Transverse colon (tissue), 4 donors: ENCODE results near the gene NUP210. TPM values are rescaled to one million over a fixed set of nuclear protein-coding genes. Genes with fewer than 3 reads are reported as not detected.
A peak's percentile ranks its signal among the peaks of the same experiment; 100 is the strongest.
"Not testable (repeated sequence)": the region's sequence is repeated elsewhere in the genome, so short reads cannot be mapped to it uniquely, and the experiment has no call there.

Experiments used
- DNase-seq: peaks from one replicate; pipeline ENCODE4 v3.0.0-alpha.2; 2019
- H3K27ac ChIP-seq, 4 donors: fragments of 200-600 bp; sonication (generic); 2 replicates each; pipeline ENCODE4 v1.5.1; 2016 to 2018; ENCODE audit warnings: inconsistent platforms in 4 of 4
- H3K27me3 ChIP-seq: fragments of 200-600 bp; sonication (generic); 2 replicates; pipeline ENCODE4 v1.5.1; 2017; ENCODE audit warnings: inconsistent platforms
- H3K36me3 ChIP-seq, 4 donors: fragments of 200-600 bp; sonication (generic); 2 replicates each; pipeline ENCODE4 v1.5.1; 2017 to 2019; ENCODE audit warnings: inconsistent platforms in 4 of 4
- H3K4me1 ChIP-seq, 4 donors: fragments of 200-600 bp; sonication (generic); 2 replicates each; pipeline ENCODE4 v1.5.1; 2017 to 2020; ENCODE audit warnings: inconsistent platforms in 4 of 4
- H3K4me3 ChIP-seq, 4 donors: fragments of 200-600 bp; sonication (generic); 1 replicate in 1 of 4; 2 replicates in 3 of 4; pipeline versions ENCODE4 v1.5.1 to v1.6.1; 2017 to 2019; ENCODE audit warnings: inconsistent platforms in 4 of 4
- H3K9me3 ChIP-seq, 2 donors: fragments of 200-600 bp; sonication (generic); 2 replicates each; pipeline ENCODE4 v1.5.1; 2017 to 2019; ENCODE audit warnings: inconsistent platforms in 2 of 2
- EP300 ChIP-seq: sonication (generic); formaldehyde crosslinking; IDR thresholded peaks from one replicate; pipeline ENCODE4 v1.6.1; 2017; ENCODE audit warnings: antibody characterized with exemption, low read depth
- POLR2A ChIP-seq: fragments of 450-650 bp; IDR thresholded peaks from one replicate; pipeline ENCODE4 v1.6.1; 2016; ENCODE audit warnings: antibody characterized with exemption, mild to moderate bottlenecking, moderate library complexity
- POLR2AphosphoS5 ChIP-seq, 3 donors: sonication (generic); formaldehyde crosslinking; IDR thresholded peaks; one replicate each; pipeline ENCODE4 v1.6.1; 2016; ENCODE audit warnings: antibody characterized with exemption in 3 of 3
- WGBS, 2 donors: methylation state at CpG; one replicate each; pipeline ENCODE4 v1.1.5; 2018; ENCODE audit warnings: low coverage in 1 of 2; 5-methylcytosine and 5-hydroxymethylcytosine counted together
- in situ Hi-C, 4 donors: fragments of 200-750 bp; cut with MboI; loops; one replicate each; pipeline versions ENCODE4 v1.15.0 to v1.15.1; 2017; ENCODE audit warnings: low sequenced_read_pairs in 3 of 4, low pct_ligation_motif_present in 1 of 4, low pct_unique_long_range_greater_than_20kb in 1 of 4
- intact Hi-C: fragments of 100-400 bp; cut with DNase I; formaldehyde crosslinking; loops from one replicate; pipeline ENCODE4 v1.15.1; 2023; ENCODE audit warnings: low total_unique reads
- total RNA-seq, 4 donors: library from RNA; depleted of rRNA; stranded (reverse); fragments of >200 nt; gene quantifications; one replicate each; pipeline ENCODE4 v1.1.0, GENCODE V29; 2016
- TF ChIP-seq, protein P1 (sequence below), 5 experiments: fragments of 200-600 bp in 3 of 5; fragments of 450-650 bp in 2 of 5; sonication (generic) in 3 of 5; IDR thresholded peaks; 1 replicate in 2 of 5; 2 replicates in 3 of 5; pipeline ENCODE4 v1.5.1; 2016 to 2017; ENCODE audit warnings: antibody characterized with exemption in 5 of 5, inconsistent platforms in 3 of 5, mild to moderate bottlenecking in 2 of 5, moderate library complexity in 1 of 5

NUP210 gene
- total RNA-seq, 4 donors from 2014 or later: 6.0 to 202 (median 14.6) TPM

DNA sequence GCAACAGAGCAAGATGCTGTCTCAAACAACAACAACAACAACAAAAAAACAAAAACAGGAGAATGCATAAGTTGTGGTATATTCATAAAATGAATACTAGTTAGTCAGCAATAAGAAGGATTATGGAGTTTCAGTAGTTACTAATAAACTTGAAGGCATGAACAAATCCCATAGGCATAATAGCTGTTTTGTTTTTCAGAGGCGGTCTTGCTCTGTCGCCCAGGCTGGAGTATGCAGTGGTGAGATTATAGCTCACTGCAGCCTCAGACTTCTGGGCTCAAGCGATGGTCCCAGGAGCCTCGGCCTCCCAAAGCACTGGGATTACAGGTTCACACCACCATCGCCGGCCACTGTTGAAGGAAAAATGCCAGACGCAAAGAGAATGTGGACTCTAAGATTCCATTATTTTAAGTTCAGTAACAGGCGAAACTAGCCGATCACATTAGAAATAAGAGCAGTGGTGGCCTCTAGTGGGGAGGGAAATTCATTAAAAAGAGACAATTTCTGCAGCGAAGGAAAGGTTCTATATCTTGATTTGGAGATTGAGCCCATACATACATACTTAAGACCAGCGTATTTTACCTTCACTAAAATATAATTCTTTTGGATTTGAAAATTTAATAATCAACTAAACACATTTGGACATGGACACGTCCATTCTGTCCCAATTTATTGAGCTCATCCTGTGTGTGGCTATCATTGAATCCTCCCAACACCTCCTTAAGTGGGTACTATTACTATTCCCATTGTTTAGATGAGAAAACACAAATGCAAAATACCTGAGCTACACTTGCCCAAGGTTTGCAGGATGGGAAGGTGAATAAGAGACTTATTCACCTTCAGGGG lies 32.6 kb upstream of the NUP210 start:
- Histone ChIP-seq H3K4me1 (peaks cover 0 to 12% (median 9%) of the 10 kb centered on the region in 4 donors), H3K9me3 (no peaks in the 10 kb centered on the region), H3K27me3 (no peaks in the 10 kb centered on the region), H3K4me3 (peak overlapping the region in 3 of 4 donors; percentile 41 to 63 (median 46)), H3K27ac (peak overlapping the region; percentile 81 to 90 (median 88)), H3K36me3 (no peaks in the 10 kb centered on the region)
- 9 to 24% methylated on average over 6 to 12 of the region's 12 CpGs for WGBS, 2 donors
- DNase-seq: peak; percentile 24
- in situ Hi-C loops: loop anchor here (10.0 to 25.0 kb wide), 2 partner anchors 365 to 368 kb away; no protein-coding TSS in a partner anchor
- intact Hi-C loops: loop anchor here (10.0 kb wide), 1 partner anchor 358 kb away; no protein-coding TSS in a partner anchor
- TF ChIP-seq EP300: no peak
- TF ChIP-seq, protein P1, sequence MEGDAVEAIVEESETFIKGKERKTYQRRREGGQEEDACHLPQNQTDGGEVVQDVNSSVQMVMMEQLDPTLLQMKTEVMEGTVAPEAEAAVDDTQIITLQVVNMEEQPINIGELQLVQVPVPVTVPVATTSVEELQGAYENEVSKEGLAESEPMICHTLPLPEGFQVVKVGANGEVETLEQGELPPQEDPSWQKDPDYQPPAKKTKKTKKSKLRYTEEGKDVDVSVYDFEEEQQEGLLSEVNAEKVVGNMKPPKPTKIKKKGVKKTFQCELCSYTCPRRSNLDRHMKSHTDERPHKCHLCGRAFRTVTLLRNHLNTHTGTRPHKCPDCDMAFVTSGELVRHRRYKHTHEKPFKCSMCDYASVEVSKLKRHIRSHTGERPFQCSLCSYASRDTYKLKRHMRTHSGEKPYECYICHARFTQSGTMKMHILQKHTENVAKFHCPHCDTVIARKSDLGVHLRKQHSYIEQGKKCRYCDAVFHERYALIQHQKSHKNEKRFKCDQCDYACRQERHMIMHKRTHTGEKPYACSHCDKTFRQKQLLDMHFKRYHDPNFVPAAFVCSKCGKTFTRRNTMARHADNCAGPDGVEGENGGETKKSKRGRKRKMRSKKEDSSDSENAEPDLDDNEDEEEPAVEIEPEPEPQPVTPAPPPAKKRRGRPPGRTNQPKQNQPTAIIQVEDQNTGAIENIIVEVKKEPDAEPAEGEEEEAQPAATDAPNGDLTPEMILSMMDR (IDR thresholded peaks at IDR 0.05): peak; percentile 57 to 76 (median 61)

DNA sequence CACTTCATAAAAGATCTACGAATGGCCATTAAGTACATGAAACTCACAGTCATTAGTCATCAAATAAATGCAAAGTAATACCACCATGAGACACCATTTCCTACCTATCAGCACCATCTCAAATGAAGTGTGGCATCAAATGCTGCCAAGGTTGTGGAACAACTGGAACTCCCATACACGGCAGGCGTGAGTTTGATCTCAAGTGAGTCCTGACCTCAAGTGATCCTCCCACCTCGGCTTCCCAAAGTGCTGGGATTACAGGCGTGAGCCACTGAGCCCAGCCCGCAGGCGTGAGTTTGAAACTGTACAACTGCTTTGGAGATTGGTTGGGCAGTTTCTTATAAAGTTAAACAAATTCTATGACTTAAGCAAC lies 31.2 kb upstream of the NUP210 start:
- H3K27me3 ChIP-seq: no peaks in the 10 kb centered on the region
- in situ Hi-C loops: loop anchor here (10.0 to 25.0 kb wide), 2 partner anchors 364 to 366 kb away; no protein-coding TSS in a partner anchor
- peak overlapping the region; percentile 35 to 63 (median 44) for H3K4me3 ChIP-seq
- no peak for TF ChIP-seq POLR2A
- TF ChIP-seq, protein P1 (IDR thresholded peaks at IDR 0.05): no peak
- TF ChIP-seq POLR2AphosphoS5 (IDR thresholded peaks at IDR 0.05): no peak
- TF ChIP-seq EP300: no peak
- H3K4me1 ChIP-seq: peaks cover 0 to 12% (median 9%) of the 10 kb centered on the region in 4 donors
- DNase-seq: peak; percentile 24
- intact Hi-C loops: loop anchor here (10.0 kb wide), 1 partner anchor 356 kb away; no protein-coding TSS in a partner anchor
- H3K9me3 ChIP-seq: no peaks in the 10 kb centered on the region
- peak overlapping the region; percentile 81 to 90 (median 88) for H3K27ac ChIP-seq
- 0 to 2% methylated on average over 4 to 7 of the region's 7 CpGs for WGBS, 2 donors
- H3K36me3 ChIP-seq: no peaks in the 10 kb centered on the region

DNA sequence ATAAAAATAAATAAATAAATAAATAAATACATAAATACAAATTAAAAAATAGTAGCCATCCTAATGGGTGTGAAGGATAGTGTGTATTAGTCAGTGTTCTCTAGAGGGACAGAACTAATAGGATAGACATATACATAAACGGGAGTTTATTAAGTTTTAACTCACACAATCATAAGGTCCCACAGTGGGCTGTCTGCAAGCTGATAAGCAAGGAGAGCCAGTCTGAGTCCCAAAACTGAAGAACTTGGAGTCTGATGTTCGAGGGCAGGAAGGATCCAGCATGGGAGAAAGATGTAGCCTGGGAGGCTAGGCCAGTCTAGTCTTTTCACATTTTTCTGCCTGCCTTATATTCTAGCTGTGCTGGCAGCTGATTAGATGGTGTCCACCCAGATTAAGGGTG lies 22.8 kb upstream of the NUP210 start:
- H3K27me3 ChIP-seq, H3K9me3 ChIP-seq, H3K4me1 ChIP-seq, H3K36me3 ChIP-seq, DNase-seq, H3K4me3 ChIP-seq, H3K27ac ChIP-seq, in situ Hi-C loops, intact Hi-C loops: not testable (repeated sequence)
- 92 to 100% methylated on average over 1 to 2 of the region's 2 CpGs for WGBS, 2 donors

DNA sequence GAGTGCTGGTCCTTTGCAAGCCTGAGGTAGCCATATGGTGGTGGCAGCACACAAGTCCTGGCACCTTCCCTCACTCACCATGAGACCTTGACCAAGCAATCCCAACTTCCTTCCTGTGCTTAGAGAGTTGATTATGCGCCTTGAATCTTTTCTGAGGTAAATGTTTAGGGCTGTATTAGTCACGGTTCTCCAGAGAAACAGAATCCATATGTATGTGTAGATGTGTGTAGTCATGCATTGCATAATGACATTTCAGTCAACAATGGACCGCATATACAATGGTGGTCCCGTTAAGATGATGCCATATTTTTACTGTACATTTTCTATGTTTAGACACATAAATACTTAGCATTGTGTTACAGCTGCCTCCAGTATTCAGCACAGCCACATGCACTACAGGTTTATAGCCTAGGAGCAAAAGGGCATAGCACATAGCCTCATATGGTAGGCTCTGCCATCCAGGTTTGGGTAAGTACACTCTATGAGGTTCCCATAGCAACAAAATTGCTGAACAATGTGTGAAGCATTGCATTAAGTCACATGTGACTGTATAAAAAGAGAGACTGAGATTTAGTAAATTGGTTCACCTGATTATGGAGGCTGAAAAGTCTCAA lies 20.2 kb upstream of the NUP210 start:
- H3K9me3 ChIP-seq: no peaks in the 10 kb centered on the region

DNA sequence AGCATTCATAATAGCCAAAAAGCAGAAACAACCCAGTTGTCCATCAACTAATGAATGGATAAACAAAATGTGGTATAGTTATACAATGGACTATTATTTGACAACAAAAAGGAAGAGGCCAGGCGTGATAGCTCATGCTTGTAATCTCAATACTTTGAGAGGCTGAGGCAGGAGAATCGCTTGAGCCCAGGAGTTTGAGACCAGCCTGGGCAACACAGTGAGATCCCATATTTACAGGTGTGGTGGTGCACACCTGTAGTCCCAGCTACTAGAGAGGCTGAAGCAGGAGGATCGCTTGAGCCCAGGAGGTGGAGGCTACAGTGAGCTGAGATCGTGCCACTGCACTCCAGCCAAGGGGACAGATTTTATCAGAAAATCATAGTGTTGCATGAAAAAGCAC lies 16.1 kb upstream of the NUP210 start:
- H3K4me3 ChIP-seq, H3K36me3 ChIP-seq, in situ Hi-C loops, H3K4me1 ChIP-seq, H3K27ac ChIP-seq, intact Hi-C loops, DNase-seq, H3K27me3 ChIP-seq, H3K9me3 ChIP-seq: not testable (repeated sequence)
- 89 to 93% methylated on average over 3 to 4 of the region's 4 CpGs for WGBS, 2 donors

More for the DNA sequence above, 20.2 kb upstream of the NUP210 start:
- H3K27ac ChIP-seq: no peak overlapping the region
- H3K4me3 ChIP-seq: no peak overlapping the region
- H3K4me1 ChIP-seq: no peaks in the 10 kb centered on the region
- H3K36me3 ChIP-seq: no peaks in the 10 kb centered on the region
- in situ Hi-C loops: no loop called here
- no peak for DNase-seq
- H3K27me3 ChIP-seq: no peaks in the 10 kb centered on the region
- WGBS, 2 donors: 58 to 59% methylated on average over 2 to 4 of the region's 4 CpGs
- TF ChIP-seq POLR2A (no peak), EP300 (no peak), POLR2AphosphoS5 (IDR thresholded peaks at IDR 0.05) (no peak)
- TF ChIP-seq, protein P1 (IDR thresholded peaks at IDR 0.05): no peak
- intact Hi-C loops: no loop called here
